ENCODE measurements around the gene PLA1A.
A peak's percentile ranks its signal among the peaks of the same experiment; 100 is the strongest.

PLA1A gene

GRCh38 chr3:119658994-119659393 lies 61.3 kb downstream of the PLA1A start:
- TF ChIP-seq CTCF (IDR thresholded peaks at IDR 0.05; ENCODE audit: low read length, missing control alignments), result no peak
- DNase-seq (ENCODE audit: low read depth), result no peak
- H3K4me3 ChIP-seq (replicated peaks; ENCODE audit: low read depth, low read length), result no peak overlapping the region

GRCh38 chr3:119659606-119660291 lies 62.1 kb downstream of the PLA1A start:
- TF ChIP-seq CTCF (IDR thresholded peaks at IDR 0.05; ENCODE audit: low read length, missing control alignments), result no peak
- no peak overlapping the region for H3K4me3 ChIP-seq (replicated peaks; ENCODE audit: low read depth, low read length)
- no peak for DNase-seq (ENCODE audit: low read depth)

GRCh38 chr3:119660474-119661440 lies 63.1 kb downstream of the PLA1A start, which contains the start of gene POPDC2:
Gene POPDC2, minus strand, starts transcription at chr3:119660589. Its CDS starts 166 bp downstream, at chr3:119660423.
- no peak for TF ChIP-seq CTCF (IDR thresholded peaks at IDR 0.05; ENCODE audit: low read length, missing control alignments)
- no peak within 1 kb of the TSS for H3K4me3 ChIP-seq (replicated peaks; ENCODE audit: low read depth, low read length)
- DNase-seq (ENCODE audit: low read depth), result peak; percentile 78

- peak; percentile 45 for DNase-seq (ENCODE audit: low read depth)
- TF ChIP-seq CTCF (IDR thresholded peaks at IDR 0.05; ENCODE audit: low read length, missing control alignments), result peak; percentile 28
- no peak overlapping the region for H3K4me3 ChIP-seq (replicated peaks; ENCODE audit: low read depth, low read length)
Observed at GRCh38 chr3:119662604-119663373, 65.1 kb downstream of the PLA1A start.

GRCh38 chr3:119663885-119664284 lies 66.2 kb downstream of the PLA1A start:
- H3K4me3 ChIP-seq (replicated peaks; ENCODE audit: low read depth, low read length), result no peak overlapping the region
- TF ChIP-seq CTCF (IDR thresholded peaks at IDR 0.05; ENCODE audit: low read length, missing control alignments), result no peak
- peak; percentile 42 for DNase-seq (ENCODE audit: low read depth)

GRCh38 chr3:119664370-119664769 lies 66.7 kb downstream of the PLA1A start:
- DNase-seq (ENCODE audit: low read depth), result peak; percentile 29
- H3K4me3 ChIP-seq (replicated peaks; ENCODE audit: low read depth, low read length), result no peak overlapping the region
- no peak for TF ChIP-seq CTCF (IDR thresholded peaks at IDR 0.05; ENCODE audit: low read length, missing control alignments)

All from fibroblast of pulmonary artery (primary cell).